HG02759 (cell line): Measurements from ENCODE around the gene NCMAP.
A peak's percentile ranks its signal among the peaks of the same experiment; 100 is the strongest.
"Not testable (repeated sequence)": the region's sequence is repeated elsewhere in the genome, so short reads cannot be mapped to it uniquely, and the experiment has no call there.

Experiments used
- ATAC-seq: cut with Tn5 transposase; IDR thresholded peaks from one replicate; pipeline ENCODE4 v1.9.1; 2021; ENCODE audit warnings: mild to moderate bottlenecking, moderate library complexity; ENCODE audit not compliant: unreplicated experiment

The NCMAP gene

GRCh38 chr1:24555591-24556413 is at the start of gene NCMAP:
NCMAP (plus strand) TSS chr1:24556087; CDS start chr1:24595431, 39,344 bp downstream.
- ATAC-seq: no peak

- ATAC-seq: no peak
Observed at GRCh38 chr1:24506691-24507381, 49.1 kb upstream of the NCMAP start.

GRCh38 chr1:24507405-24507804 is 48.5 kb upstream of the NCMAP start:
- ATAC-seq: no peak

- no peak for ATAC-seq
Observed at GRCh38 chr1:24508911-24509310, 47.0 kb upstream of the NCMAP start.

GRCh38 chr1:24513706-24514105 is 42.2 kb upstream of the NCMAP start:
- ATAC-seq: no peak

- ATAC-seq: no peak
Observed at GRCh38 chr1:24514946-24515345, 40.9 kb upstream of the NCMAP start.

GRCh38 chr1:24515671-24516209 is 40.1 kb upstream of the NCMAP start:
- ATAC-seq: not testable (repeated sequence)

GRCh38 chr1:24516506-24516905 is 39.4 kb upstream of the NCMAP start:
- ATAC-seq: no peak

- ATAC-seq: no peak
Observed at GRCh38 chr1:24517898-24518297, 38.0 kb upstream of the NCMAP start.

GRCh38 chr1:24520282-24520681 is 35.6 kb upstream of the NCMAP start:
- ATAC-seq: not testable (repeated sequence)

- no peak for ATAC-seq
Observed at GRCh38 chr1:24525606-24526005, 30.3 kb upstream of the NCMAP start.

GRCh38 chr1:24526045-24526444 is 29.8 kb upstream of the NCMAP start:
- ATAC-seq: no peak

- ATAC-seq: no peak
Observed at GRCh38 chr1:24526940-24527542, 28.8 kb upstream of the NCMAP start.

GRCh38 chr1:24528744-24529143 is 27.1 kb upstream of the NCMAP start:
- ATAC-seq: no peak

GRCh38 chr1:24529292-24529691 is 26.6 kb upstream of the NCMAP start:
- not testable (repeated sequence) for ATAC-seq

GRCh38 chr1:24535021-24535424 is 20.9 kb upstream of the NCMAP start:
- no peak for ATAC-seq

- no peak for ATAC-seq
Observed at GRCh38 chr1:24535778-24536177, 20.1 kb upstream of the NCMAP start.

- ATAC-seq: peak; percentile 73
Observed at GRCh38 chr1:24536391-24536840, 19.5 kb upstream of the NCMAP start.

GRCh38 chr1:24540051-24540905 is 15.6 kb upstream of the NCMAP start:
- no peak for ATAC-seq

GRCh38 chr1:24540906-24541710 is 14.8 kb upstream of the NCMAP start:
- ATAC-seq: no peak
